Endodermal cell (in vitro differentiated cells): Measurements from ENCODE around the gene INCENP. TPM values are rescaled to one million over a fixed set of nuclear protein-coding genes. Genes with fewer than 3 reads are reported as not detected.

ENCODE experiments used
- DNase-seq: peaks from one replicate; pipeline ENCODE4 v3.0.0-alpha.2; 2017
- H3K27ac ChIP-seq: 2 replicates; pipeline ENCODE4 v1.5.1; 2013; ENCODE audit warnings: mild to moderate bottlenecking, low read depth, low read length, moderate library complexity
- H3K27me3 ChIP-seq: 2 replicates; pipeline ENCODE4 v1.6.1; 2013; ENCODE audit warnings: mild to moderate bottlenecking, low read length, moderate library complexity; ENCODE audit not compliant: insufficient read depth, control insufficient read depth, poor library complexity, severe bottlenecking
- H3K36me3 ChIP-seq: 2 replicates; pipeline ENCODE4 v1.7.0; 2013; ENCODE audit warnings: mild to moderate bottlenecking, low read length, moderate library complexity; ENCODE audit not compliant: control insufficient read depth, insufficient read depth
- H3K4me1 ChIP-seq: one replicate; pipeline ENCODE4 v1.7.0; 2013; ENCODE audit warnings: low read length; ENCODE audit not compliant: control insufficient read depth, insufficient read depth
- H3K4me3 ChIP-seq: 2 replicates; pipeline ENCODE4 v1.5.1; 2013; ENCODE audit warnings: mild to moderate bottlenecking, low read length, moderate library complexity
- H3K9ac ChIP-seq: 2 replicates; pipeline ENCODE4 v1.6.1; 2013; ENCODE audit warnings: mild to moderate bottlenecking, low read length, moderate library complexity; ENCODE audit not compliant: poor library complexity, severe bottlenecking; ENCODE audit errors: extremely low read depth
- H3K9me3 ChIP-seq: 2 replicates; pipeline ENCODE4 v1.6.1; 2013; ENCODE audit warnings: mild to moderate bottlenecking, low read length, moderate library complexity; ENCODE audit not compliant: control insufficient read depth
- H3K27ac Mint-ChIP-seq: 2 replicates; pipeline ENCODE4 v1.8.0; 2020; ENCODE audit warnings: mixed read lengths
- H3K27me3 Mint-ChIP-seq: 2 replicates; pipeline ENCODE4 v1.8.0; 2021; ENCODE audit warnings: mild to moderate bottlenecking, mixed read lengths; ENCODE audit not compliant: insufficient read depth
- H3K36me3 Mint-ChIP-seq: 2 replicates; pipeline ENCODE4 v1.8.0; 2020; ENCODE audit warnings: low read depth, mixed read lengths
- H3K4me1 Mint-ChIP-seq: 2 replicates; pipeline ENCODE4 v1.8.0; 2020; ENCODE audit warnings: mixed read lengths
- H3K4me3 Mint-ChIP-seq: 2 replicates; pipeline ENCODE4 v1.8.0; 2020; ENCODE audit warnings: mild to moderate bottlenecking, moderate library complexity, mixed read lengths
- H3K9me3 Mint-ChIP-seq: 2 replicates; pipeline ENCODE4 v1.8.0; 2020; ENCODE audit warnings: mild to moderate bottlenecking, mixed read lengths
- CTCF ChIP-seq: fragments of 200-600 bp; sonication (generic); conservative IDR thresholded peaks from 2 replicates; pipeline ENCODE4 v1.5.0; 2021; ENCODE audit warnings: antibody characterized with exemption, mild to moderate bottlenecking
- WGBS, 2 experiments: methylation state at CpG; one replicate each; pipeline versions ENCODE4 v1.1.5 to v1.1.7; 2013; ENCODE audit warnings: missing lambda C conversion rate in 2 of 2, mixed read lengths in 1 of 2; ENCODE audit not compliant: insufficient coverage in 1 of 2, insufficient read length in 1 of 2; 5-methylcytosine and 5-hydroxymethylcytosine counted together
- total RNA-seq, 2 donors: library from RNA; stranded (reverse); fragmentation: NEBNext Ultra II Directional in 1 of 2; extraction: Animal tissue kit (Norgen Biotek cat#: 25700) in 1 of 2; gene quantifications; 2 replicates in 1 of 2; 3 replicates in 1 of 2; pipeline ENCODE4 v1.2.1, GENCODE V29; 2021

INCENP gene
- total RNA-seq, 2 donors from 2014 or later, result 58.1 to 115 TPM

GRCh38 chr11:62132689-62133293 is 9.0 kb downstream of the INCENP start:
- H3K9me3 Mint-ChIP-seq, result no peaks in the 10 kb centered on the region
- Histone ChIP-seq H3K27me3 (no peaks in the 10 kb centered on the region), H3K27ac (no peak overlapping the region), H3K9me3 (no peaks in the 10 kb centered on the region), H3K4me1 (no peaks in the 10 kb centered on the region), H3K9ac (no peak overlapping the region), H3K36me3 (peaks cover 62% of the 10 kb centered on the region), H3K4me3 (no peak overlapping the region)
- 80 to 95% methylated on average over 4 to 6 of the region's 6 CpGs for WGBS, 2 experiments
- TF ChIP-seq CTCF, result no peak
- peak overlapping the region; percentile 39 for H3K27ac Mint-ChIP-seq
- H3K4me1 Mint-ChIP-seq, result no peaks in the 10 kb centered on the region
- H3K4me3 Mint-ChIP-seq, result no peak overlapping the region
- H3K27me3 Mint-ChIP-seq, result no peaks in the 10 kb centered on the region
- peaks cover 55% of the 10 kb centered on the region for H3K36me3 Mint-ChIP-seq
- no peak for DNase-seq

- no peak for DNase-seq
- Mint-ChIP-seq H3K36me3 (peaks cover 54% of the 10 kb centered on the region), H3K4me3 (no peak overlapping the region), H3K27ac (peak overlapping the region; percentile 39), H3K27me3 (no peaks in the 10 kb centered on the region), H3K4me1 (no peaks in the 10 kb centered on the region), H3K9me3 (no peaks in the 10 kb centered on the region)
- no peak for TF ChIP-seq CTCF
- no peaks in the 10 kb centered on the region for H3K9me3 ChIP-seq
- H3K4me3 ChIP-seq, result no peak overlapping the region
- no peaks in the 10 kb centered on the region for H3K27me3 ChIP-seq
- no peak overlapping the region for H3K27ac ChIP-seq
- H3K36me3 ChIP-seq, result peaks cover 57% of the 10 kb centered on the region
- WGBS, 2 experiments, result 88 to 99% methylated on average over 13 to 16 of the region's 16 CpGs
- no peaks in the 10 kb centered on the region for H3K4me1 ChIP-seq
- H3K9ac ChIP-seq, result no peak overlapping the region
These were observed 9.7 kb downstream of the INCENP start for GRCh38 chr11:62133328-62134065.

GRCh38 chr11:62137276-62137861 is 13.6 kb downstream of the INCENP start:
- 92 to 96% methylated on average over 3 to 7 of the region's 7 CpGs for WGBS, 2 experiments
- H3K9ac ChIP-seq, result no peak overlapping the region
- no peaks in the 10 kb centered on the region for H3K4me1 ChIP-seq
- H3K27ac ChIP-seq, result no peak overlapping the region
- H3K4me3 Mint-ChIP-seq, result no peak overlapping the region
- H3K27me3 ChIP-seq, result no peaks in the 10 kb centered on the region
- no peak overlapping the region for H3K4me3 ChIP-seq
- no peak overlapping the region for H3K27ac Mint-ChIP-seq
- no peak for DNase-seq
- no peaks in the 10 kb centered on the region for H3K9me3 Mint-ChIP-seq
- no peaks in the 10 kb centered on the region for H3K9me3 ChIP-seq
- no peaks in the 10 kb centered on the region for H3K4me1 Mint-ChIP-seq
- TF ChIP-seq CTCF, result no peak
- peaks cover 35% of the 10 kb centered on the region for H3K36me3 Mint-ChIP-seq
- peaks cover 53% of the 10 kb centered on the region for H3K36me3 ChIP-seq
- no peaks in the 10 kb centered on the region for H3K27me3 Mint-ChIP-seq
